ENCODE data around the gene KRT82. TPM values are rescaled to one million over a fixed set of nuclear protein-coding genes. Genes with fewer than 3 reads are reported as not detected.

KRT82 gene
- total and polyA plus RNA-seq, 4 donors = not detected

- 72% methylated on average over 11 of the region's 11 CpGs for WGBS
- Histone ChIP-seq H3K4me3 (ENCODE audit: low read depth in 1 of 3, low read length in 3 of 3) (no peak overlapping the region), H3K36me3 (ENCODE audit: control insufficient read depth in 4 of 4, insufficient read depth in 3 of 4, low read depth in 1 of 4, low read length in 3 of 4) (no peaks in the 10 kb centered on the region), H3K27ac (ENCODE audit: low read depth in 1 of 2, low read length in 2 of 2) (no peak overlapping the region), H3K4me1 (ENCODE audit: control insufficient read depth in 4 of 4, insufficient read depth in 4 of 4, low read length in 3 of 4) (no peaks in the 10 kb centered on the region), H3K9me3 (ENCODE audit: control insufficient read depth in 4 of 4, low read length in 3 of 4) (no peaks in the 10 kb centered on the region), H3K27me3 (ENCODE audit: control insufficient read depth in 4 of 4, insufficient read depth in 4 of 4, low read length in 3 of 4) (peaks cover 0 to 2% (median 0%) of the 10 kb centered on the region in 4 donors), H3K9ac (ENCODE audit: low read depth in 1 of 2, low read length in 2 of 2) (no peak overlapping the region)
- peak; percentile 33 for TF ChIP-seq CTCF (IDR thresholded peaks at IDR 0.05; ENCODE audit: low read depth, low read length, missing input control)
- TF ChIP-seq SP1 (IDR thresholded peaks at IDR 0.05) = no peak
- peak; percentile 50 to 65 for TF ChIP-seq RAD21 (IDR thresholded peaks at IDR 0.05)
- TF ChIP-seq JUND (IDR thresholded peaks at IDR 0.05) = no peak
- no peak for TF ChIP-seq ZBTB33 (IDR thresholded peaks at IDR 0.05)
- no peak for TF ChIP-seq TAF1 (conservative IDR thresholded peaks at IDR 0.05)
- no peak for TF ChIP-seq HNF4A (conservative IDR thresholded peaks at IDR 0.05)
- no peak for TF ChIP-seq REST (IDR thresholded peaks at IDR 0.05)
- no peak for TF ChIP-seq ATF3 (IDR thresholded peaks at IDR 0.05)
- DNase-seq (ENCODE audit: low spot score) = no peak
These were observed 15.2 kb downstream of the KRT82 start for GRCh38 chr12:52390739-52391617.

GRCh38 chr12:52389313-52390207 lies 16.6 kb downstream of the KRT82 start:
- no peak for DNase-seq (ENCODE audit: low spot score)
- TF ChIP-seq TAF1 (conservative IDR thresholded peaks at IDR 0.05) = no peak
- no peak for TF ChIP-seq FOXA1 (IDR thresholded peaks at IDR 0.05)
- no peak for TF ChIP-seq ZBTB33 (IDR thresholded peaks at IDR 0.05)
- TF ChIP-seq EGR1 (IDR thresholded peaks at IDR 0.05; ENCODE audit: low read depth in 2 of 2) = no peak
- no peak for TF ChIP-seq REST (IDR thresholded peaks at IDR 0.05)
- no peak for TF ChIP-seq SP1 (IDR thresholded peaks at IDR 0.05)
- TF ChIP-seq ATF3 (IDR thresholded peaks at IDR 0.05) = no peak
- no peak for TF ChIP-seq JUND (IDR thresholded peaks at IDR 0.05)
- no peak for TF ChIP-seq GABPA (IDR thresholded peaks at IDR 0.05 in 1 of 2, conservative IDR thresholded peaks at IDR 0.05 in 1 of 2)

More at GRCh38 chr12:52389313-52390207, 16.6 kb downstream of the KRT82 start:
- H3K36me3 ChIP-seq (ENCODE audit: control insufficient read depth in 4 of 4, insufficient read depth in 3 of 4, low read depth in 1 of 4, low read length in 3 of 4) = no peaks in the 10 kb centered on the region
- no peaks in the 10 kb centered on the region for H3K9me3 ChIP-seq (ENCODE audit: control insufficient read depth in 4 of 4, low read length in 3 of 4)
- no peaks in the 10 kb centered on the region for H3K4me1 ChIP-seq (ENCODE audit: control insufficient read depth in 4 of 4, insufficient read depth in 4 of 4, low read length in 3 of 4)
- H3K27ac ChIP-seq (ENCODE audit: low read depth in 1 of 2, low read length in 2 of 2) = no peak overlapping the region
- 62% methylated on average over 9 of the region's 9 CpGs for WGBS
- no peak overlapping the region for H3K9ac ChIP-seq (ENCODE audit: low read depth in 1 of 2, low read length in 2 of 2)
- peaks cover 0 to 2% (median 0%) of the 10 kb centered on the region in 4 donors for H3K27me3 ChIP-seq (ENCODE audit: control insufficient read depth in 4 of 4, insufficient read depth in 4 of 4, low read length in 3 of 4)
- H3K4me3 ChIP-seq (ENCODE audit: low read depth in 1 of 3, low read length in 3 of 3) = no peak overlapping the region

Data from liver (tissue), 9 donors.